Prostate gland (tissue), 2 donors: ENCODE measurements around the gene VPS13D. TPM values are rescaled to one million over a fixed set of nuclear protein-coding genes. Genes with fewer than 3 reads are reported as not detected.
A peak's percentile ranks its signal among the peaks of the same experiment; 100 is the strongest.

ENCODE experiments used
- DNase-seq: peaks from one replicate; pipeline ENCODE4 v3.0.0-alpha.2; 2019; ENCODE audit warnings: low spot score
- H3K27ac ChIP-seq, 2 donors: fragments of 200-600 bp; sonication (generic); 2 replicates each; pipeline ENCODE4 v1.5.1; 2017 to 2019
- H3K27me3 ChIP-seq: fragments of 200-600 bp; sonication (generic); replicated peaks from 2 replicates; pipeline ENCODE4 v1.5.1; 2019; ENCODE audit not compliant: insufficient read depth
- H3K36me3 ChIP-seq, 2 donors: fragments of 200-600 bp; sonication (generic); 1 replicate in 1 of 2; 2 replicates in 1 of 2; pipeline versions ENCODE4 v1.5.1 to v1.8.1; 2017 to 2019
- H3K4me1 ChIP-seq: fragments of 200-600 bp; sonication (generic); replicated peaks from 2 replicates; pipeline ENCODE4 v1.5.1; 2019
- H3K4me3 ChIP-seq, 2 donors: fragments of 200-600 bp; sonication (generic); 2 replicates each; pipeline ENCODE4 v1.5.1; 2017 to 2019
- H3K9me3 ChIP-seq: fragments of 200-600 bp; sonication (generic); 2 replicates; pipeline ENCODE4 v1.5.1; 2017
- POLR2A ChIP-seq: fragments of 450-650 bp; IDR thresholded peaks from one replicate; pipeline ENCODE4 v1.6.1; 2016; ENCODE audit warnings: antibody characterized with exemption, mild to moderate bottlenecking
- POLR2AphosphoS5 ChIP-seq: sonication (generic); formaldehyde crosslinking; IDR thresholded peaks from one replicate; pipeline ENCODE4 v1.6.1; 2017; ENCODE audit warnings: antibody characterized with exemption
- WGBS: methylation state at CpG from one replicate; pipeline ENCODE4 v1.1.5; 2018; 5-methylcytosine and 5-hydroxymethylcytosine counted together
- intact Hi-C: fragments of 100-400 bp; cut with DNase I; formaldehyde crosslinking; loops from one replicate; pipeline ENCODE4 v1.14.2; 2022
- total RNA-seq, 2 donors: library from RNA; depleted of rRNA; stranded (reverse); fragments of >200 nt; gene quantifications; one replicate each; pipeline ENCODE4 v1.1.0, GENCODE V29; 2016
- TF ChIP-seq, protein P1 (sequence below), 4 experiments: fragments of 200-600 bp in 2 of 4; fragments of 450-650 bp in 2 of 4; sonication (generic) in 2 of 4; IDR thresholded peaks; 1 replicate in 3 of 4; 2 replicates in 1 of 4; pipeline ENCODE4 v1.5.1; 2016 to 2019; ENCODE audit warnings: antibody characterized with exemption in 4 of 4, mild to moderate bottlenecking in 2 of 4, moderate library complexity in 2 of 4

Gene VPS13D
- total RNA-seq, 2 donors from 2014 or later: 60.7 to 80.8 TPM

DNA sequence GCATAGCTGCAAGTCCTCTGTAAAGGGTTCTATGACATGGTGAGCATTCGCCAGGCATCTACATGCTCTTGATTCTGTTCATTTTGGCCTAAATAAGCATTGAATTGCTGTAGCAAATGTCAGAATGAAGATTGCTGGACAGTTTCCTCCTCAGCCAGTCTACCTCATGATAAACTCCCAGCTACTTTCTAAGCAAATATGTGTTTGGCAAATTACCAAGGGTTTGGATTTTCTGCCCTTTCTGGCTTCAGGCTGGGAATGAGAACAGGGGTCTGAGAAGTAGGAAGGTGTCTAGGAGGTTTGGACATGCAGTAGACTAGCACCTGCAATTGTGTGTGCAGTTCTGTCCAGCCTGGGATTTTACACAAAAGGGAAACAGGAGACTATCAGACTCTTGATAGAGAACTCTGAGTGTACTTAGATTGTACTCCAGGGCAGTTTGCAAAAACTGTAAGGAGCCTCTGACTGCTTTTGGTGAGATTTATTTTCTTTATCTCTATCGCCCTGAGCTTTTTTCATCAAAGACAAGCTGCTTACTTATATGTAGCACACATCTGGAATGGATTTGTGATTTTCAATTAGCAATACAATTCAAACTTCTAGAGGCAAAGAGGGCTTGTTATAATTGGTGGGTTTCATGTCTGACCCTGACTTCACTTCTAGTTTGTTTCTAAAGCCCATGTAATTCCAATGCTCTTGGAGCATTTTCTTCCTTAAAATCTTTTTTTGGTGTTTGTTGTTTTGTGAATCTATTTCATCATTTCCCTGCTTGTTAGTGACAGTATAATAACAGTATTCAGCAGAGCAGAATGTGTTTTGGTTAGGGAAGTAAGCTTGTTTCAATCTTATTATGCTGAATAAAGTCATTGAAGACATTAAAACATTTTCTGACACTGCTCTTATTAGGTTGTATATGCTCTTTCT is 150.8 kb downstream of the VPS13D start:
- intact Hi-C loops: no loop called here

DNA sequence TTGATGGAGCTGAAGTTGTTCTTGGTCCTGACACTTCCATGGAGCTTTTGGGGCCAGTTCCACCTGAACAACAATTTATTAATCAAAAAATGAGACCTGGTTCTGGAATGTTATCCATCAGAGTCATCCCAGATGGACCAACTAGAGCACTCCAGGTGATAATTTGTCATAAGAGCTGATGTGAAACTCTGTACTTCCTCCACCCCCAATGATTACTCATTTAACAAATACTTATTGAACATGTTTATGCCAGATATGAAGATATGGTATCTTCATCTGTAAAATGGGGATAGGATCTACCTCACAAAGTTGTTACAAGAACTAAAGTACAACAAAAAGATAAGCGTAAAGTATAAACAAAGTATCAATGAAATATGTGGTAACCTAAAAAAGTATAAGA is 153.2 kb downstream of the VPS13D start:
- H3K4me3 ChIP-seq: no peak overlapping the region
- intact Hi-C loops: no loop called here
- peaks cover 0 to 8% of the 10 kb centered on the region in 2 donors for H3K36me3 ChIP-seq
- peaks cover 10% of the 10 kb centered on the region for H3K4me1 ChIP-seq
- H3K9me3 ChIP-seq: no peaks in the 10 kb centered on the region
- H3K27ac ChIP-seq: no peak overlapping the region
- no peaks in the 10 kb centered on the region for H3K27me3 ChIP-seq
- TF ChIP-seq POLR2AphosphoS5 (no peak), POLR2A (no peak)
- TF ChIP-seq, protein P1, sequence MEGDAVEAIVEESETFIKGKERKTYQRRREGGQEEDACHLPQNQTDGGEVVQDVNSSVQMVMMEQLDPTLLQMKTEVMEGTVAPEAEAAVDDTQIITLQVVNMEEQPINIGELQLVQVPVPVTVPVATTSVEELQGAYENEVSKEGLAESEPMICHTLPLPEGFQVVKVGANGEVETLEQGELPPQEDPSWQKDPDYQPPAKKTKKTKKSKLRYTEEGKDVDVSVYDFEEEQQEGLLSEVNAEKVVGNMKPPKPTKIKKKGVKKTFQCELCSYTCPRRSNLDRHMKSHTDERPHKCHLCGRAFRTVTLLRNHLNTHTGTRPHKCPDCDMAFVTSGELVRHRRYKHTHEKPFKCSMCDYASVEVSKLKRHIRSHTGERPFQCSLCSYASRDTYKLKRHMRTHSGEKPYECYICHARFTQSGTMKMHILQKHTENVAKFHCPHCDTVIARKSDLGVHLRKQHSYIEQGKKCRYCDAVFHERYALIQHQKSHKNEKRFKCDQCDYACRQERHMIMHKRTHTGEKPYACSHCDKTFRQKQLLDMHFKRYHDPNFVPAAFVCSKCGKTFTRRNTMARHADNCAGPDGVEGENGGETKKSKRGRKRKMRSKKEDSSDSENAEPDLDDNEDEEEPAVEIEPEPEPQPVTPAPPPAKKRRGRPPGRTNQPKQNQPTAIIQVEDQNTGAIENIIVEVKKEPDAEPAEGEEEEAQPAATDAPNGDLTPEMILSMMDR (IDR thresholded peaks at IDR 0.05): no peak
- DNase-seq: no peak
- WGBS: 97% methylated on average over 1 of the region's 1 CpG

More for the DNA sequence above, 150.8 kb downstream of the VPS13D start:
- Histone ChIP-seq H3K9me3 (no peaks in the 10 kb centered on the region), H3K4me3 (no peak overlapping the region), H3K36me3 (no peaks in the 10 kb centered on the region), H3K4me1 (peaks cover 10% of the 10 kb centered on the region), H3K27me3 (no peaks in the 10 kb centered on the region), H3K27ac (peak overlapping the region; percentile 63 to 66)
- 38% methylated on average over 2 of the region's 2 CpGs for WGBS
- no peak for DNase-seq
- TF ChIP-seq, protein P1 (IDR thresholded peaks at IDR 0.05): no peak
- TF ChIP-seq POLR2AphosphoS5 (no peak), POLR2A (no peak)

DNA sequence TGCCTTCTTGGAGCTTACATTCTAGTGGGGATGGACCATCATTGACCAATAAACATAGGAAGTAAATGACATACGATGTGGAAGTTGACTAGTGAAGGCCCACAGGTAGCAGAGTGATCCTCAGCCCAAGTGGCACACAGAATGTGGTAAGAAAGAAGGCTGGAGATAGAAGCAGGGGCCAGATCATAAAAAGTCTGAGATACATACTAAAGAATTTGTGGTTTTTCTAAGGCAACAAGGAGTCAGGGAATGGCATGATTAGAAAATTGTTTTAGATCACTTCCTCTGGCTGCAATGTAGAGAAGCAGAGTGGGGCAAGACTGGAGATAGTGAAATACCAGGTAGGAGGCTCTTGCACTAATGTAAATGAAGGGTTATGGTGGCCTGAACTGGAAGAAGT is 154.0 kb downstream of the VPS13D start:
- intact Hi-C loops: no loop called here
- Histone ChIP-seq H3K27ac (no peak overlapping the region), H3K27me3 (no peaks in the 10 kb centered on the region), H3K4me3 (no peak overlapping the region), H3K4me1 (peaks cover 10% of the 10 kb centered on the region), H3K9me3 (no peaks in the 10 kb centered on the region), H3K36me3 (peaks cover 0 to 8% of the 10 kb centered on the region in 2 donors)
- 86% methylated on average over 1 of the region's 1 CpG for WGBS
- TF ChIP-seq POLR2A: no peak
- DNase-seq: no peak

DNA sequence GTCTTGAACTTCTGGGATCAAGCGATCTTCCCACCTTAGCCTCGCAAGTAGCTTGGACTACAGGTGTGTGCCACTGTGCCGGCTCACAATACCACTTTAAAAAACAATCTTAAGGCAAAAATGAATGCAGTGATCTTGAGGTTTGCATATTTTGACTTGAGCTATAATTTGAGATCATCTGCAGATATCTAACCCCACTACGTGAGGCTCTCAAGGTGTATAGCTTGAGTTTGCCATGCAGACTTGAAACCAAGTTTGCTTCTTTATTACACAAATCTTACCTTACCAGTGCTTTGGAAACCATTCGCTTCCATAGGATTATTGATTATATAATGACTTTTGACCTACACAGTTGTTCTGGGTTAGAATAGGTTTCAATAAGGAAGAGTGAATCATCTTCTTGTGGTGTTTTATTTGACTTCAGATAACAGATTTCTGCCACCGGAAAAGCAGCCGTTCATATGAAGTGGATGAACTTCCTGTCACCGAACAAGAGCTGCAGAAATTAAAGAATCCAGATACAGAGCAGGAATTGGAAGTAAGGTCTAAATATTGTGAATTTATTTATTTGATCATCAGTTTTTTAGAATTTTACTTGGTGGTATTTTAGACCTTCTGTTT is 155.1 kb downstream of the VPS13D start:
- peaks cover 0 to 8% of the 10 kb centered on the region in 2 donors for H3K36me3 ChIP-seq
- intact Hi-C loops: no loop called here
- no peaks in the 10 kb centered on the region for H3K9me3 ChIP-seq
- no peak overlapping the region for H3K27ac ChIP-seq
- DNase-seq: no peak
- no peak overlapping the region for H3K4me3 ChIP-seq
- 92% methylated on average over 8 of the region's 8 CpGs for WGBS
- peaks cover 9% of the 10 kb centered on the region for H3K4me1 ChIP-seq
- H3K27me3 ChIP-seq: no peaks in the 10 kb centered on the region
- TF ChIP-seq POLR2AphosphoS5: no peak
- no peak for TF ChIP-seq POLR2A
- TF ChIP-seq, protein P1 (IDR thresholded peaks at IDR 0.05): no peak

DNA sequence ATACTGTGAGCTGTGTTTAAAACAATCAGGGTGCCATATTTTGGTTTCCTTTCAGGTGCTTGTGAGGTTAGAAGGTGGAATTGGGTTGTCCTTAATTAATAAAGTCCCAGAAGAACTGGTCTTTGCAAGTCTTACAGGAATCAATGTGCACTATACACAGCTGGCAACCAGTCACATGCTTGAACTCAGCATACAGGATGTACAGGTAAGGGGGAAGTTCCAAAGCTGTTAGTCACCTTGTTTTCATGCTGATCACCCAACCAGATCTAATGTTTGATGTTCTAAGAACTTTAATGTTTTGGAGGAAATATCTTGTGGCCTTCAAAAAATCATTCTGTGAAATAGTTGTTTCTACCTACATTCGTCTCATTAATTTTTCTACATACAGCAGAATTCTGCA is 156.3 kb downstream of the VPS13D start:
- no peaks in the 10 kb centered on the region for H3K27me3 ChIP-seq
- no peak overlapping the region for H3K4me3 ChIP-seq
- peak overlapping the region in 1 of 2 donors; percentile 8 for H3K27ac ChIP-seq
- peak; percentile 65 for TF ChIP-seq POLR2AphosphoS5
- TF ChIP-seq, protein P1 (IDR thresholded peaks at IDR 0.05): no peak
- intact Hi-C loops: no loop called here
- no peaks in the 10 kb centered on the region for H3K9me3 ChIP-seq
- 82% methylated on average over 1 of the region's 1 CpG for WGBS
- H3K4me1 ChIP-seq: no peaks in the 10 kb centered on the region
- peaks cover 0 to 8% of the 10 kb centered on the region in 2 donors for H3K36me3 ChIP-seq
- peak; percentile 46 for DNase-seq
